SK-N-SH (cell line): ENCODE measurements around the gene ZNF609.

ENCODE experiments used
- EP300 ChIP-seq, 2 experiments: IDR thresholded peaks; 2 replicates each; pipeline versions ENCODE4 v1.4.0 to v1.6.1; 2012; ENCODE audit warnings: borderline replicate concordance in 1 of 2, low read depth in 1 of 2, low read length in 1 of 2
- FOXM1 ChIP-seq: IDR thresholded peaks from 2 replicates; pipeline ENCODE4 v1.4.0; 2012; ENCODE audit warnings: low read depth, mild to moderate bottlenecking
- GATA2 ChIP-seq: sonication (generic); formaldehyde crosslinking; IDR thresholded peaks from 2 replicates; pipeline ENCODE4 v1.5.0; 2020; ENCODE audit warnings: mild to moderate bottlenecking, missing genetic modification reagents
- JUND ChIP-seq: IDR thresholded peaks from 2 replicates; pipeline ENCODE4 v1.4.0; 2012
- POLR2AphosphoS5 ChIP-seq: IDR thresholded peaks from 2 replicates; pipeline ENCODE4 v1.6.1; 2012; ENCODE audit warnings: low read depth, low read length
- RAD21 ChIP-seq: IDR thresholded peaks from 2 replicates; pipeline ENCODE4 v1.6.1; 2012; ENCODE audit warnings: mild to moderate bottlenecking, low read length
- RCOR1 ChIP-seq: fragments of 150-350 bp; IDR thresholded peaks from 2 replicates; pipeline ENCODE4 v1.6.1; 2017; ENCODE audit warnings: antibody characterized with exemption, low read length
- RFX5 ChIP-seq: IDR thresholded peaks from 2 replicates; pipeline ENCODE4 v1.6.1; 2012; ENCODE audit warnings: mild to moderate bottlenecking, improper control_type of control experiment, low read length
- SMC3 ChIP-seq: IDR thresholded peaks from 2 replicates; pipeline ENCODE4 v1.6.1; 2012; ENCODE audit warnings: low read depth, low read length, improper control_type of control experiment
- TAF1 ChIP-seq: IDR thresholded peaks from 2 replicates; pipeline ENCODE4 v1.6.1; 2012; ENCODE audit warnings: low read depth, mild to moderate bottlenecking, low read length, moderate library complexity, borderline replicate concordance
- TF ChIP-seq, protein P1 (sequence below): IDR thresholded peaks from 2 replicates; pipeline ENCODE4 v1.6.1; 2012; ENCODE audit warnings: mild to moderate bottlenecking, low read depth, low read length, moderate library complexity
- TF ChIP-seq, protein P2 (sequence below): fragments of 200-600 bp; sonication (generic); IDR thresholded peaks from 2 replicates; pipeline ENCODE4 v1.6.1; 2017; ENCODE audit warnings: antibody characterized with exemption, mild to moderate bottlenecking, moderate library complexity
- TF ChIP-seq, protein P3 (sequence below): IDR thresholded peaks from 2 replicates; pipeline ENCODE4 v1.4.0; 2012; ENCODE audit warnings: low read depth, borderline replicate concordance

DNA sequence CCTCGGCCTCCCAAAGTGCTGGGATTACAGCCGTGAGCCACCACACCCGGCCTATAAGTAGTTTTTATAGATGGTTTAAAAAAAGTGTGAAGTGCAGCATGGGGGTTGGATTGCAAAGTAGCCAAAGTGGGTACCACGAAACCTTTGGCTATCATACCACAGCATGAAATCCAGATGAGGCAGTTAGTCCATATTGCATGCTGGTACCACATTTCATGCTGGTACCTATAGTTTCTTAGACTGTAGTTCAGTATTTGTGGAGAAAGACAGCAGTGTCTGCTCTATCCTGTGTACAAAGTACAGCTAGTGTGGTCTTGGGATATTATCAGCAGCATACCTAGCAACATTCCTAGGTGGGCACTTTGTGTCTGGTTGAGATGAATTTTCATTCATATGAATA is 11.8 kb downstream of the ZNF609 start:
- TF ChIP-seq, protein P1, sequence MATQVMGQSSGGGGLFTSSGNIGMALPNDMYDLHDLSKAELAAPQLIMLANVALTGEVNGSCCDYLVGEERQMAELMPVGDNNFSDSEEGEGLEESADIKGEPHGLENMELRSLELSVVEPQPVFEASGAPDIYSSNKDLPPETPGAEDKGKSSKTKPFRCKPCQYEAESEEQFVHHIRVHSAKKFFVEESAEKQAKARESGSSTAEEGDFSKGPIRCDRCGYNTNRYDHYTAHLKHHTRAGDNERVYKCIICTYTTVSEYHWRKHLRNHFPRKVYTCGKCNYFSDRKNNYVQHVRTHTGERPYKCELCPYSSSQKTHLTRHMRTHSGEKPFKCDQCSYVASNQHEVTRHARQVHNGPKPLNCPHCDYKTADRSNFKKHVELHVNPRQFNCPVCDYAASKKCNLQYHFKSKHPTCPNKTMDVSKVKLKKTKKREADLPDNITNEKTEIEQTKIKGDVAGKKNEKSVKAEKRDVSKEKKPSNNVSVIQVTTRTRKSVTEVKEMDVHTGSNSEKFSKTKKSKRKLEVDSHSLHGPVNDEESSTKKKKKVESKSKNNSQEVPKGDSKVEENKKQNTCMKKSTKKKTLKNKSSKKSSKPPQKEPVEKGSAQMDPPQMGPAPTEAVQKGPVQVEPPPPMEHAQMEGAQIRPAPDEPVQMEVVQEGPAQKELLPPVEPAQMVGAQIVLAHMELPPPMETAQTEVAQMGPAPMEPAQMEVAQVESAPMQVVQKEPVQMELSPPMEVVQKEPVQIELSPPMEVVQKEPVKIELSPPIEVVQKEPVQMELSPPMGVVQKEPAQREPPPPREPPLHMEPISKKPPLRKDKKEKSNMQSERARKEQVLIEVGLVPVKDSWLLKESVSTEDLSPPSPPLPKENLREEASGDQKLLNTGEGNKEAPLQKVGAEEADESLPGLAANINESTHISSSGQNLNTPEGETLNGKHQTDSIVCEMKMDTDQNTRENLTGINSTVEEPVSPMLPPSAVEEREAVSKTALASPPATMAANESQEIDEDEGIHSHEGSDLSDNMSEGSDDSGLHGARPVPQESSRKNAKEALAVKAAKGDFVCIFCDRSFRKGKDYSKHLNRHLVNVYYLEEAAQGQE: no peak
- TF ChIP-seq, protein P2, sequence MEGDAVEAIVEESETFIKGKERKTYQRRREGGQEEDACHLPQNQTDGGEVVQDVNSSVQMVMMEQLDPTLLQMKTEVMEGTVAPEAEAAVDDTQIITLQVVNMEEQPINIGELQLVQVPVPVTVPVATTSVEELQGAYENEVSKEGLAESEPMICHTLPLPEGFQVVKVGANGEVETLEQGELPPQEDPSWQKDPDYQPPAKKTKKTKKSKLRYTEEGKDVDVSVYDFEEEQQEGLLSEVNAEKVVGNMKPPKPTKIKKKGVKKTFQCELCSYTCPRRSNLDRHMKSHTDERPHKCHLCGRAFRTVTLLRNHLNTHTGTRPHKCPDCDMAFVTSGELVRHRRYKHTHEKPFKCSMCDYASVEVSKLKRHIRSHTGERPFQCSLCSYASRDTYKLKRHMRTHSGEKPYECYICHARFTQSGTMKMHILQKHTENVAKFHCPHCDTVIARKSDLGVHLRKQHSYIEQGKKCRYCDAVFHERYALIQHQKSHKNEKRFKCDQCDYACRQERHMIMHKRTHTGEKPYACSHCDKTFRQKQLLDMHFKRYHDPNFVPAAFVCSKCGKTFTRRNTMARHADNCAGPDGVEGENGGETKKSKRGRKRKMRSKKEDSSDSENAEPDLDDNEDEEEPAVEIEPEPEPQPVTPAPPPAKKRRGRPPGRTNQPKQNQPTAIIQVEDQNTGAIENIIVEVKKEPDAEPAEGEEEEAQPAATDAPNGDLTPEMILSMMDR: no peak
- TF ChIP-seq GATA2 (CRISPR knock-in tag) (no peak), RCOR1 (no peak), POLR2AphosphoS5 (no peak), TAF1 (no peak), EP300 (IDR thresholded peaks at IDR 0.05; ENCODE audit: borderline replicate concordance in 1 of 2, low read depth in 1 of 2, low read length in 1 of 2) (no peak), RAD21 (no peak), FOXM1 (no peak), SMC3 (no peak), JUND (no peak), RFX5 (no peak)
- TF ChIP-seq, protein P3, sequence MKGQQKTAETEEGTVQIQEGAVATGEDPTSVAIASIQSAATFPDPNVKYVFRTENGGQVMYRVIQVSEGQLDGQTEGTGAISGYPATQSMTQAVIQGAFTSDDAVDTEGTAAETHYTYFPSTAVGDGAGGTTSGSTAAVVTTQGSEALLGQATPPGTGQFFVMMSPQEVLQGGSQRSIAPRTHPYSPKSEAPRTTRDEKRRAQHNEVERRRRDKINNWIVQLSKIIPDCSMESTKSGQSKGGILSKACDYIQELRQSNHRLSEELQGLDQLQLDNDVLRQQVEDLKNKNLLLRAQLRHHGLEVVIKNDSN: no peak
